CD4-positive, alpha-beta T cell (primary cell): ENCODE data around the gene DFFB. TPM values are rescaled to one million over a fixed set of nuclear protein-coding genes. Genes with fewer than 3 reads are reported as not detected.

Experiments
- ATAC-seq: fragments of 200-7000 bp; cut with Tn5 transposase; one replicate; pipeline ENCODE4 v1.10.0; 2022; ENCODE audit warnings: mild to moderate bottlenecking; ENCODE audit not compliant: poor library complexity
- CTCF ChIA-PET: fragments of 350-600 bp; sonication (Branson Sonifier 250); formaldehyde crosslinking; loops from one replicate; lab custom pipeline; 2021; ENCODE audit warnings: antibody characterized with exemption, inconsistent platforms; lab: Charles Lee
- POLR2A ChIA-PET: fragments of 350-600 bp; sonication (Branson Sonifier 250); formaldehyde crosslinking; loops from one replicate; lab custom pipeline; 2021; ENCODE audit warnings: antibody characterized with exemption, inconsistent platforms; lab: Charles Lee
- DNase-seq, 14 experiments: peaks; one replicate each; pipeline ENCODE4 v3.0.0-alpha.2; 2013 to 2020; ENCODE audit warnings: mixed read lengths in 2 of 14
- H3K27ac ChIP-seq, 2 donors: one replicate each; pipeline versions ENCODE4 v1.5.1 to v1.7.0; 2013; ENCODE audit warnings: low read length in 2 of 2, low read depth in 1 of 2, mild to moderate bottlenecking in 1 of 2
- H3K27me3 ChIP-seq, 2 experiments: 1 replicate in 1 of 2; 2 replicates in 1 of 2; pipeline versions ENCODE4 v1.6.1 to v1.7.0; 2013; ENCODE audit warnings: low read length in 2 of 2, control low read depth in 1 of 2, mild to moderate bottlenecking in 1 of 2, moderate library complexity in 1 of 2; ENCODE audit not compliant: insufficient read depth in 2 of 2, control insufficient read depth in 1 of 2
- H3K36me3 ChIP-seq: one replicate; pipeline ENCODE4 v1.6.1; 2013; ENCODE audit warnings: low read length, control low read depth; ENCODE audit not compliant: insufficient read depth
- H3K4me1 ChIP-seq: one replicate; pipeline ENCODE4 v1.6.1; 2013; ENCODE audit warnings: low read length, control low read depth; ENCODE audit not compliant: insufficient read depth
- H3K4me3 ChIP-seq: one replicate; pipeline ENCODE4 v1.5.1; 2013; ENCODE audit warnings: mild to moderate bottlenecking, low read length, moderate library complexity
- H3K9me3 ChIP-seq, 2 experiments: 1 replicate in 1 of 2; 2 replicates in 1 of 2; pipeline versions ENCODE4 v1.6.1 to v1.7.0; 2013; ENCODE audit warnings: low read length in 2 of 2, mild to moderate bottlenecking in 2 of 2, control low read depth in 1 of 2, moderate library complexity in 1 of 2; ENCODE audit not compliant: control insufficient read depth in 1 of 2, insufficient read depth in 1 of 2
- H3K27ac Mint-ChIP-seq: one replicate; pipeline ENCODE4 v1.8.0; 2020; ENCODE audit warnings: mixed read lengths
- H3K27me3 Mint-ChIP-seq: one replicate; pipeline ENCODE4 v1.8.0; 2021; ENCODE audit warnings: mixed read lengths
- H3K36me3 Mint-ChIP-seq: one replicate; pipeline ENCODE4 v1.8.0; 2021; ENCODE audit warnings: low read depth, mixed read lengths
- H3K4me1 Mint-ChIP-seq: one replicate; pipeline ENCODE4 v1.8.0; 2021; ENCODE audit warnings: low read depth, mixed read lengths
- H3K4me3 Mint-ChIP-seq: one replicate; pipeline ENCODE4 v1.8.0; 2020; ENCODE audit warnings: mild to moderate bottlenecking, mixed read lengths
- H3K9me3 Mint-ChIP-seq: one replicate; pipeline ENCODE4 v1.8.0; 2020; ENCODE audit warnings: mixed read lengths
- CTCF ChIP-seq: fragments of 200-600 bp; IDR thresholded peaks from one replicate; pipeline ENCODE4 v1.8.0; 2022; ENCODE audit warnings: antibody characterized with exemption, mild to moderate bottlenecking
- intact Hi-C, 2 experiments: fragments of 100-400 bp; cut with DNase I in 1 of 2; cut with micrococcal nuclease in 1 of 2; formaldehyde crosslinking; loops; one replicate each; pipeline versions ENCODE4 v1.15.1 to v1.9.0; 2023 to 2025; cut with DNase I, micrococcal nuclease
- total RNA-seq, 174 experiments: library from RNA in 2 of 174; stranded (reverse) in 2 of 174; gene quantifications; one replicate each; pipeline ENCODE4 v1.2.3 and lab custom pipeline; 2021 to 2026

Gene DFFB
- total RNA-seq, 2 experiments from 2014 or later, result 6.7 to 6.8 TPM

GRCh38 chr1:3864884-3865283, 7.6 kb downstream of the DFFB start:
- Histone ChIP-seq H3K27ac (no peak overlapping the region), H3K9me3 (peaks cover 0 to 8% of the 10 kb centered on the region in 2 experiments), H3K36me3 (peaks cover 32% of the 10 kb centered on the region), H3K4me3 (no peak overlapping the region), H3K27me3 (no peaks in the 10 kb centered on the region), H3K4me1 (no peaks in the 10 kb centered on the region)
- DNase-seq, result no peak
- H3K9me3 Mint-ChIP-seq, result no peaks in the 10 kb centered on the region
- ATAC-seq, result no peak
- no peak overlapping the region for H3K27ac Mint-ChIP-seq
- H3K36me3 Mint-ChIP-seq, result peaks cover 52% of the 10 kb centered on the region
- POLR2A ChIA-PET, result no interaction called here
- TF ChIP-seq CTCF, result no peak
- peaks cover 5% of the 10 kb centered on the region for H3K4me1 Mint-ChIP-seq
- H3K4me3 Mint-ChIP-seq, result no peak overlapping the region
- intact Hi-C loops, result no loop called here
- no peaks in the 10 kb centered on the region for H3K27me3 Mint-ChIP-seq
- CTCF ChIA-PET, result no interaction called here

DNA sequence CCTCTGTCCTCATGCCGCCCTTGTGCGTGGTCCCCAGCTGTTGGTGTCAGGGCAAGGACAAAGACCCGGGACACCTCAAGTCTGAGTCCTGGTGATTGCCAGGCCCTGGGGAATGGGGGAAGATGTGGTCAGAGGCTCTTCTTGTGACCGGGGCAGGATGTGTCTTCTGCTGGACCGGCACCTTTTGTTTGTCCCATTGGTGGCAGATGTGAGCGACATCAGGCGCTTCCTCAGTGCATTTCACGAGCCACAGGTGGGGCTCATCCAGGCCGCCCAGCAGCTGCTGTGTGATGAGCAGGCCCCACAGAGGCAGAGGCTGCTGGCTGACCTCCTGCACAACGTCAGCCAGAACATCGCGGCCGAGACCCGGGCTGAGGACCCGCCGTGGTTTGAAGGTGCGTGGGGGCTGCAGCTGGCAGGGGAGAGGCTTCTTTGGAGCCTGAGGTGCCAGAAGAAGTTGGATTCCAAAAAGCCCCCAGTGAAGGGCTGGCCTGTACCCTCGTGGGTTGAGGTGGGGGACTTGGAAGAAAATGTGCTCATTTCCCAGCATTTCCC, 8.4 kb downstream of the DFFB start:
- Histone ChIP-seq H3K4me3 (no peak overlapping the region), H3K27ac (no peak overlapping the region), H3K27me3 (no peaks in the 10 kb centered on the region), H3K36me3 (peaks cover 40% of the 10 kb centered on the region), H3K4me1 (no peaks in the 10 kb centered on the region), H3K9me3 (peaks cover 0 to 8% of the 10 kb centered on the region in 2 experiments)
- DNase-seq (no peak), ATAC-seq (no peak)
- no peak overlapping the region for H3K27ac Mint-ChIP-seq
- POLR2A ChIA-PET, result no interaction called here
- H3K27me3 Mint-ChIP-seq, result no peaks in the 10 kb centered on the region
- peaks cover 58% of the 10 kb centered on the region for H3K36me3 Mint-ChIP-seq
- no peaks in the 10 kb centered on the region for H3K9me3 Mint-ChIP-seq
- no peak for TF ChIP-seq CTCF
- intact Hi-C loops, result no loop called here
- no peak overlapping the region for H3K4me3 Mint-ChIP-seq
- CTCF ChIA-PET, result no interaction called here
- peaks cover 5% of the 10 kb centered on the region for H3K4me1 Mint-ChIP-seq

- Mint-ChIP-seq H3K36me3 (peaks cover 63% of the 10 kb centered on the region), H3K4me3 (no peak overlapping the region), H3K4me1 (peaks cover 5% of the 10 kb centered on the region), H3K27me3 (no peaks in the 10 kb centered on the region), H3K27ac (no peak overlapping the region), H3K9me3 (no peaks in the 10 kb centered on the region)
- no peak for TF ChIP-seq CTCF
- peaks cover 67% of the 10 kb centered on the region for H3K36me3 ChIP-seq
- intact Hi-C loops, result no loop called here
- H3K27me3 ChIP-seq, result no peaks in the 10 kb centered on the region
- H3K27ac ChIP-seq, result no peak overlapping the region
- no peak overlapping the region for H3K4me3 ChIP-seq
- CTCF ChIA-PET, result no interaction called here
- ATAC-seq (no peak), DNase-seq (no peak)
- POLR2A ChIA-PET, result no interaction called here
- no peaks in the 10 kb centered on the region for H3K4me1 ChIP-seq
- H3K9me3 ChIP-seq, result peaks cover 0 to 8% of the 10 kb centered on the region in 2 experiments
Measured at GRCh38 chr1:3868464-3869006, 11.3 kb downstream of the DFFB start.
